ENCODE results near the gene MSTO1. TPM values are rescaled to one million over a fixed set of nuclear protein-coding genes. Genes with fewer than 3 reads are reported as not detected.
"Not testable (repeated sequence)": the region's sequence is repeated elsewhere in the genome, so short reads cannot be mapped to it uniquely, and the experiment has no call there.

MSTO1 gene
- total and polyA plus RNA-seq, 2 of the 4 experiments (the other 2 are of a cell fraction): 21.7 to 38.3 TPM

GRCh38 chr1:155595877-155596474, 14.0 kb upstream of the MSTO1 start:
- H2BK20ac ChIP-seq (ENCODE audit: low read depth, low read length); H3K23ac ChIP-seq (ENCODE audit: low read depth, low read length); dilution Hi-C loops (cut with HindIII; ENCODE audit: low sequenced_read_pairs, unreplicated experiment); H4K91ac ChIP-seq (ENCODE audit: insufficient read depth, low read depth, low read length); H3K9me1 ChIP-seq (ENCODE audit: insufficient read depth, low read length); H3K14ac ChIP-seq (replicated peaks; ENCODE audit: low read depth, low read length); H4K20me1 ChIP-seq (ENCODE audit: insufficient read depth, low read length); H3K27me3 ChIP-seq (ENCODE audit: control insufficient read depth, insufficient read depth, low read length); H3K4ac ChIP-seq (ENCODE audit: low read depth, low read length); ATAC-seq (ENCODE audit: low read depth); H3K9ac ChIP-seq (ENCODE audit: low read depth, low read length); BruUV-seq (replicated peaks); CTCF ChIA-PET; H3K56ac ChIP-seq (ENCODE audit: extremely low read depth, insufficient read depth, low read length); H2AK9ac ChIP-seq (replicated peaks; ENCODE audit: low read depth, low read length, poor library complexity); H3K9me3 ChIP-seq (ENCODE audit: control insufficient read depth, insufficient read depth, low read length); H4K5ac ChIP-seq (ENCODE audit: low read depth, low read length); H3K27ac ChIP-seq (ENCODE audit: insufficient read depth, low read length); H2AFZ ChIP-seq (replicated peaks; ENCODE audit: low read length, poor library complexity); H3K4me1 ChIP-seq (ENCODE audit: control insufficient read depth, insufficient read depth, low read length); H3K4me3 ChIP-seq (ENCODE audit: insufficient read depth, low read depth, low read length); H3K18ac ChIP-seq (ENCODE audit: low read depth, low read length); H2BK5ac ChIP-seq (ENCODE audit: low read depth, low read length, poor library complexity, severe bottlenecking); POLR2A ChIA-PET (ENCODE audit: unreplicated experiment); H3K79me1 ChIP-seq (ENCODE audit: low read depth in 1 of 2, low read length in 2 of 2); H2BK15ac ChIP-seq (ENCODE audit: low read depth, low read length); H3K36me3 ChIP-seq (ENCODE audit: control insufficient read depth, insufficient read depth, low read length); DNase-seq; H2AK5ac ChIP-seq (ENCODE audit: low read depth, low read length); H4K8ac ChIP-seq (ENCODE audit: low read depth in 2 of 2, low read length in 2 of 2); H3K4me2 ChIP-seq (ENCODE audit: low read depth, low read length); H2BK120ac ChIP-seq (ENCODE audit: low read depth, low read length); in situ Hi-C loops (cut with MboI; ENCODE audit: low sequenced_read_pairs): not testable (repeated sequence)
- intact Hi-C loops (cut with micrococcal nuclease): loop anchor here (10.0 kb wide), 2 partner anchors 391 to 421 kb away; partner anchors contain the start of genes KRTCAP2, MTX1, THBS3 and TRIM46
- WGBS, 2 experiments (ENCODE audit: extremely low coverage in 2 of 2, insufficient read length in 1 of 2): no CpG with 5 or more reads among the region's 3 CpGs

Measured in IMR-90 (cell line).